ENCODE results near the gene WDTC1.
A peak's percentile ranks its signal among the peaks of the same experiment; 100 is the strongest.

The WDTC1 gene

DNA sequence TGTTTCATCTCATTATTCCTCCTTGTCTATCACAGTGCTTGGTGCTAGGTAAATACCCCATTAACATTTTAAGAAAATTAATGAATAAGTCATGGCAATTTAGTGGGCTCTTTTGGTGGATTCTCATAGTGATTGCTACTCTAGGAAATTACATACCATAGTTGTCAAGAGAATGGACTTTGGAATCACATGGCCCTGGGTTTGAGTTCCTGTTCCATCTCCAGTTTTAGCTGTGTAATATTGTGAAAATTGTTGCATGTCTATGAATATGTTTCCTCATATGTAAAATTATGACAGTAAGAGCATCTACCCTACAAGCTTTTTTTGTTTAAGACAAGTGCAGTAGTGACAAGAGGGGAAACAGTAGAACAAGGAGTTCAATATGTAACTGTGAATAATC is 20.7 kb downstream of the WDTC1 start:
- TF ChIP-seq CTCF (IDR thresholded peaks at IDR 0.05; ENCODE audit: low read length, missing control alignments) = no peak
- no peak for DNase-seq (ENCODE audit: low read depth)
- no peak overlapping the region for H3K4me3 ChIP-seq (replicated peaks; ENCODE audit: low read depth, low read length)

GRCh38 chr1:27257155-27257554 is 22.7 kb downstream of the WDTC1 start:
- DNase-seq (ENCODE audit: low read depth) = peak; percentile 14
- H3K4me3 ChIP-seq (replicated peaks; ENCODE audit: low read depth, low read length) = no peak overlapping the region
- TF ChIP-seq CTCF (IDR thresholded peaks at IDR 0.05; ENCODE audit: low read length, missing control alignments) = no peak

DNA sequence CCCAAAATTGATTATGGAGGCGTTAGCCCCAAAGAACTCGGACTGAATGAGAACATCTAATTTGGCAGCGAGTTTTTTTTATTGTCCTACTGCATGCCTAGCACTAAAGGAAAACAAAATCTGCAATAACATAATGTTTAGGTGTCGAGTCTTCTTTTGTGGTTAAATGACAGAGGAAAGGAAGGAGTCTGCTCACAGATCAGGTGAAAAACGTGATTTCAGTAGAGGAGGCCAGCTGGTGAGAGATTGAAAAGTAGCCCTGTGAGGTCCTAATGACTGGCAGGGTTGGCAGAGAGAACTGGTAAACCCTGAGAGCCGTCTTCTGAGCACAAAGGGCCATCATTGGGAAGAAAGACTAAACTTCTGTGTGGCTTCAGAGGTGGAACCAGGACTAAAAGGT is 24.2 kb downstream of the WDTC1 start:
- DNase-seq (ENCODE audit: low read depth) = no peak
- no peak for TF ChIP-seq CTCF (IDR thresholded peaks at IDR 0.05; ENCODE audit: low read length, missing control alignments)
- no peak overlapping the region for H3K4me3 ChIP-seq (replicated peaks; ENCODE audit: low read depth, low read length)

DNA sequence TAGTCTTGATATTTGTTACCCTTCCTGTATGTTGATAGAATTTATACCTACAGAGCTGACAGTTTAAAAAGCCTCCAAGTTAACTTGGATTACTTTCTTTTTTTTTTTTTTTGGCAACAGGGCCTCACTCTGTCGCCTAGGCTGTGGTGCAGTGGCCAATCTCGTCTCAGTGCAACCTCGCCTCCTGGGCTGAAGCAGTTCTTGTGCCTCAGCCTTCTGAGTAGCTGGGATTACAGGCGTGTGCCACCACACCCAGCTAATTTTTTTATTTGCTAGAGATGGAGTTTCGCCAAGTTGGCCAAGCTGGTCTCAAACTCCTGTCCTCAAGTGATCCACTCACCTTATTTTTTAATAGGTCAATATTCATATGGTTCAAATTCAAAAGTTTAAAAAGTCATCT is 32.7 kb downstream of the WDTC1 start:
- TF ChIP-seq CTCF (IDR thresholded peaks at IDR 0.05; ENCODE audit: low read length, missing control alignments) = no peak
- DNase-seq (ENCODE audit: low read depth) = no peak
- no peak overlapping the region for H3K4me3 ChIP-seq (replicated peaks; ENCODE audit: low read depth, low read length)

DNA sequence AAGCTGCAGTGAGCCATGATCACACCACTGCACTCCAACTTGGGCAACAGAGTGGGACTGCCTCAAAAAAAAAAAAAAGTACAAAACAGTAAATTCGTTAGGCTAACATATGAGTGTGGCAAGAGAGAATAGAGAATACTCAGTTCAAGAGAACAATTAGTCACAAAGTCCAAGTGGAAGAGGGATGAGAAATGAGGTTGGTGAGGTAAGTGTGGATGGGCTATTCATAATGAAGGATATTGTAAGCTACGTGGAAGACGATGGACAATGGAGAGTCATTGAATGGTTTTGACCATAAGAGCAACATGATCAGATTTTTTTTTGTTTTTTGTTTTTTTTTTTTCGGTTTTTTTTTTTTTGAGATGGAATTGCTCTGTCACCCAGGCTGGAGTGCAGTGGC is 34.8 kb downstream of the WDTC1 start:
- no peak for TF ChIP-seq CTCF (IDR thresholded peaks at IDR 0.05; ENCODE audit: low read length, missing control alignments)
- H3K4me3 ChIP-seq (replicated peaks; ENCODE audit: low read depth, low read length) = no peak overlapping the region
- DNase-seq (ENCODE audit: low read depth) = no peak

DNA sequence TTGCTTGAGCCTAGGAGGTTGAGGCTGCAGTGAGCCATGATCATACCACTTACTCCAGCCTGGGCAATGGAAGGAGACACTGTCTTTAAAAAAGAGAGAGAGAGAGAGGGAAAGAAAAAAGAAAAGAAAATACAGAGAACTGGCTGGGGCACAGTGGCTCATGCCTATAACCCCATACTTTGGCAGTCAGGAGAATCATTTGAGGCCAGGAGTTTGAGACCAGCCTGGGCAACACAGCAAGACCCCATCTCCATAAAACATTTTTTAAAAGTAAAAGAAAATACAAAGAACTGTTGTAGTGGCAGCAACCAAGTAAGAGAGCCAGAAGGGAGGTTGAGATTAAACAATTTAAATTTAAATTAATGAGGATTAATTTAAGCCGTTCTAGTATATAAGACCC is 39.8 kb downstream of the WDTC1 start:
- H3K4me3 ChIP-seq (replicated peaks; ENCODE audit: low read depth, low read length) = no peak overlapping the region
- TF ChIP-seq CTCF (IDR thresholded peaks at IDR 0.05; ENCODE audit: low read length, missing control alignments) = no peak
- DNase-seq (ENCODE audit: low read depth) = no peak

GRCh38 chr1:27275696-27276095 is 41.3 kb downstream of the WDTC1 start:
- TF ChIP-seq CTCF (IDR thresholded peaks at IDR 0.05; ENCODE audit: low read length, missing control alignments) = no peak
- DNase-seq (ENCODE audit: low read depth) = no peak
- H3K4me3 ChIP-seq (replicated peaks; ENCODE audit: low read depth, low read length) = no peak overlapping the region
